C4-2B (cell line): ENCODE measurements around the gene C10orf90.
A peak's percentile ranks its signal among the peaks of the same experiment; 100 is the strongest.

ENCODE experiments used
- H3K27ac ChIP-seq: fragments of 450-650 bp; 2 replicates; pipeline ENCODE4 v1.5.1; 2017
- CTCF ChIP-seq: fragments of 450-650 bp; conservative IDR thresholded peaks from 2 replicates; pipeline ENCODE4 v1.5.1; 2017; ENCODE audit warnings: mild to moderate bottlenecking
- ZFX ChIP-seq: fragments of 450-650 bp; IDR thresholded peaks from 2 replicates; pipeline ENCODE4 v1.6.1; 2017

Gene C10orf90

GRCh38 chr10:126598009-126598408, 72.5 kb downstream of the C10orf90 start:
- H3K27ac ChIP-seq = no peak overlapping the region
- no peak for TF ChIP-seq ZFX
- TF ChIP-seq CTCF = peak; percentile 87

- TF ChIP-seq CTCF (no peak), ZFX (no peak)
- H3K27ac ChIP-seq = no peak overlapping the region
Observed at GRCh38 chr10:126597211-126597610, 73.3 kb downstream of the C10orf90 start.

- H3K27ac ChIP-seq = no peak overlapping the region
- TF ChIP-seq CTCF (no peak), ZFX (no peak)
Observed at GRCh38 chr10:126596472-126597016, 73.9 kb downstream of the C10orf90 start.

- H3K27ac ChIP-seq = no peak overlapping the region
- no peak for TF ChIP-seq ZFX
- TF ChIP-seq CTCF = no peak
Observed at GRCh38 chr10:126595160-126595559, 75.3 kb downstream of the C10orf90 start.

GRCh38 chr10:126593968-126594701, 76.4 kb downstream of the C10orf90 start:
- TF ChIP-seq CTCF = no peak
- TF ChIP-seq ZFX = no peak
- H3K27ac ChIP-seq = no peak overlapping the region

GRCh38 chr10:126592901-126593300, 77.6 kb downstream of the C10orf90 start:
- no peak overlapping the region for H3K27ac ChIP-seq
- TF ChIP-seq ZFX (no peak), CTCF (no peak)

GRCh38 chr10:126588024-126588423, 82.5 kb downstream of the C10orf90 start:
- no peak overlapping the region for H3K27ac ChIP-seq
- TF ChIP-seq CTCF (no peak), ZFX (no peak)
